ENCODE results near the gene MITF. TPM values are rescaled to one million over a fixed set of nuclear protein-coding genes. Genes with fewer than 3 reads are reported as not detected.

The MITF gene
- total and polyA plus RNA-seq, 2 experiments from 2014 or later = 73.2 to 99.9 TPM

GRCh38 chr3:69993757-69994156, 254.5 kb downstream of the MITF start:
- Histone ChIP-seq H3K9me3 (ENCODE audit: low read depth) (no peaks in the 10 kb centered on the region), H3K4me1 (ENCODE audit: low read depth) (peaks cover 5% of the 10 kb centered on the region), H3K36me3 (no peaks in the 10 kb centered on the region), H3K27ac (no peak overlapping the region), H3K4me3 (no peak overlapping the region), H3K27me3 (no peaks in the 10 kb centered on the region)
- TF ChIP-seq CTCF (IDR thresholded peaks at IDR 0.05; ENCODE audit: low read depth, low read length) = no peak
- no peak for DNase-seq (ENCODE audit: low read depth in 1 of 2, low spot score in 1 of 2)

- Histone ChIP-seq H3K4me3 (no peak overlapping the region), H3K36me3 (no peaks in the 10 kb centered on the region), H3K9me3 (ENCODE audit: low read depth) (no peaks in the 10 kb centered on the region), H3K4me1 (ENCODE audit: low read depth) (peaks cover 5% of the 10 kb centered on the region), H3K27ac (no peak overlapping the region), H3K27me3 (no peaks in the 10 kb centered on the region)
- TF ChIP-seq CTCF (IDR thresholded peaks at IDR 0.05; ENCODE audit: low read depth, low read length) = no peak
- no peak for DNase-seq (ENCODE audit: low read depth in 1 of 2, low spot score in 1 of 2)
Measured at GRCh38 chr3:69994919-69995318, 255.7 kb downstream of the MITF start.

- Histone ChIP-seq H3K9me3 (ENCODE audit: low read depth) (no peaks in the 10 kb centered on the region), H3K4me3 (no peak overlapping the region), H3K4me1 (ENCODE audit: low read depth) (peaks cover 3% of the 10 kb centered on the region), H3K36me3 (no peaks in the 10 kb centered on the region), H3K27me3 (no peaks in the 10 kb centered on the region), H3K27ac (no peak overlapping the region)
- DNase-seq (ENCODE audit: low read depth in 1 of 2, low spot score in 1 of 2) = no peak
- TF ChIP-seq CTCF (IDR thresholded peaks at IDR 0.05; ENCODE audit: low read depth, low read length) = no peak
Measured at GRCh38 chr3:69997631-69998307, 258.5 kb downstream of the MITF start.

- no peaks in the 10 kb centered on the region for H3K36me3 ChIP-seq
- no peaks in the 10 kb centered on the region for H3K4me1 ChIP-seq (ENCODE audit: low read depth)
- DNase-seq (ENCODE audit: low read depth in 1 of 2, low spot score in 1 of 2) = no peak
- TF ChIP-seq CTCF (IDR thresholded peaks at IDR 0.05; ENCODE audit: low read depth, low read length) = no peak
- H3K27me3 ChIP-seq = no peaks in the 10 kb centered on the region
- no peaks in the 10 kb centered on the region for H3K9me3 ChIP-seq (ENCODE audit: low read depth)
- no peak overlapping the region for H3K27ac ChIP-seq
- H3K4me3 ChIP-seq = no peak overlapping the region
Measured at GRCh38 chr3:69998759-69999139, 259.5 kb downstream of the MITF start.

GRCh38 chr3:69999140-70000027, 260.1 kb downstream of the MITF start, which contains the start of gene SAMMSON:
Gene SAMMSON (plus strand): TSS chr3:69999733.
- no peaks in the 10 kb centered on the region for H3K9me3 ChIP-seq (ENCODE audit: low read depth)
- H3K27ac ChIP-seq = no peak within 1 kb of the TSS
- peak in 1 of 2 donors; percentile 54 for DNase-seq (ENCODE audit: low read depth in 1 of 2, low spot score in 1 of 2)
- H3K36me3 ChIP-seq = no peaks in the 10 kb centered on the region
- H3K27me3 ChIP-seq = no peaks in the 10 kb centered on the region
- no peak for TF ChIP-seq CTCF (IDR thresholded peaks at IDR 0.05; ENCODE audit: low read depth, low read length)
- H3K4me1 ChIP-seq (ENCODE audit: low read depth) = no peaks in the 10 kb centered on the region
- H3K4me3 ChIP-seq = no peak within 1 kb of the TSS

All from cardiac muscle cell (in vitro differentiated cells and primary cell).